ENCODE data around the gene CCRL2. TPM values are rescaled to one million over a fixed set of nuclear protein-coding genes. Genes with fewer than 3 reads are reported as not detected.
"Not testable (repeated sequence)": the region's sequence is repeated elsewhere in the genome, so short reads cannot be mapped to it uniquely, and the experiment has no call there.

Gene CCRL2
- total RNA-seq, 1 donor from 2014 or later = 3.5 TPM

- intact Hi-C loops (cut with micrococcal nuclease) = no loop called here
Measured at GRCh38 chr3:46401579-46401978, 5.5 kb upstream of the CCRL2 start.

DNA sequence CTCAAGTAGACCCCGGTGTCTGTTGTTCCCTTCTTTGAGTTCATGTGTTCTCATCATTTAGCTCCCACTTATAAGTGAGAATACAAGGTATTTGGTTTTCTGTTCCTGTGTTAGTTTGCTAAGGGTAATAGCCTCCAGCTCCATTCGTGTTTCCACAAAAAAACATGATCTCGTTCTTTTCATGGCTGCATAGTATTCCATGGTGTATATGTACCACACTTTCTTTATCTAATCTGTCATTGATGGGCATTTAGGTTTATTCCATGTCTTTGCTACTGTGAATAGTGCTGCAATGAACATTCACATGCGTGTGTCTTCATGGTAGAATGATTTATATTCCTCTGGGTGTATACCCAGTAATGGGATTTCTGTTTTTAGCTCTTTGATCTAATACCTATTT lies 4.2 kb upstream of the CCRL2 start:
- intact Hi-C loops (cut with micrococcal nuclease) = not testable (repeated sequence)

DNA sequence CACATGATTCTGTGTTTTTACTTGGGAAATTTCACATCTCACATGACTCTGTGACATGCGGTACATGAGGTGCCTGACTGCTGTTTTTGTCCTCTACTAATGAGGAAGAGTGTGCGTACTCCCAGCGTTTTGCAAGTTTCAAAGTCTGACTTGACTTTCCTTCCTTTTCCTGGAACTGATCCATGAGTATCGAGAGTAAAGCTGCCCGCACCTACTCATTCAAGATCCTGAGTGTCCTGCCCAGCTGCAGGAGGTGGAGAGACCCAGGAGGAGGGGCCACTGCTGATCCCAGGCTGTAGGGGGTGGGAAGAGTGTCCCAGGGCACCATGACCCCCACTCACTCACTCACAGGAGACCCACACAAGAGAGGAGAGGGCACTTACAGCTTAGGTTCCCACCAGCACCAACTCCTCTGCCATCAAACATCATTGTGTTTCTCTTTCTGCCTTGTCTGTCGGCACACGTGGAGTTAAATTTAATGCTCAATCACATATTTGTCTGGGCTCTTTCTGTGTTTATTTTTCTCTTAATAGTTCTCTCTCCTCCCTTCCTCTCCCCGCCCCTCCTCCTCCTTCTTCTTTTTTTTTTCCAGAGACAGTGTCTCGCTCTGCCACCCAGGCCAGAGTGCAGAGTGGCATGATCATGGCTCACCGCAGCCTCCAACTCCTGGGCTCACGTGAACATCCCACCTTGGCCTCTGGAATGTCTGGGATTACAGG lies 1.6 kb upstream of the CCRL2 start:
- intact Hi-C loops (cut with micrococcal nuclease) = loop anchor here (5.0 kb wide), 1 partner anchor 37 kb away; no protein-coding TSS in a partner anchor

DNA sequence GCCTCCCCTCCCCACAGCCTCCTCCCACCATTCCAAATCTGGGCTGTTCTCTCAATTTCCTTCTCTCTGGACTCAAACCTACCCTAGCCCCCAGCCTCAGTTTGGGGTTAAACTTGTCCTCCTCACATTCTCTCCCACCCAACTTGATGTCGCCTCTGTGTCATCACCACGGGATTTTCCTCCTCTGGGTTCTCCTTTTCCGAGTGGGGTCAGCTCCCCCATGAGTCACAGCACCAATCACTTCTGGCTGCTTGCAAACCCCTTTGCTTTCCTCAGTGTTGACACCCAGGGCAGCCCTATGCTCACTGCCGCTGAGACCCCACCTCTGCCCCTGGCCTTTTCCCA lies 644 bp upstream of the CCRL2 start:
- intact Hi-C loops (cut with micrococcal nuclease) = loop anchor here (5.0 kb wide), 1 partner anchor 36 kb away; no protein-coding TSS in a partner anchor

- intact Hi-C loops (cut with micrococcal nuclease) = loop anchor here (5.0 kb wide), 1 partner anchor 34 kb away; no protein-coding TSS in a partner anchor
Measured at GRCh38 chr3:46407970-46408369, 911 bp downstream of the CCRL2 start.

DNA sequence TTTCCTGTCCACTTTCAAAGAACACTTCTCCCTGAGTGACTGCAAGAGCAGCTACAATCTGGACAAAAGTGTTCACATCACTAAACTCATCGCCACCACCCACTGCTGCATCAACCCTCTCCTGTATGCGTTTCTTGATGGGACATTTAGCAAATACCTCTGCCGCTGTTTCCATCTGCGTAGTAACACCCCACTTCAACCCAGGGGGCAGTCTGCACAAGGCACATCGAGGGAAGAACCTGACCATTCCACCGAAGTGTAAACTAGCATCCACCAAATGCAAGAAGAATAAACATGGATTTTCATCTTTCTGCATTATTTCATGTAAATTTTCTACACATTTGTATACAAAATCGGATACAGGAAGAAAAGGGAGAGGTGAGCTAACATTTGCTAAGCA lies 1.8 kb downstream of the CCRL2 start:
- intact Hi-C loops (cut with micrococcal nuclease) = loop anchor here (5.0 kb wide), 1 partner anchor 33 kb away; no protein-coding TSS in a partner anchor

- intact Hi-C loops (cut with micrococcal nuclease) = loop anchor here (5.0 kb wide), 1 partner anchor 32 kb away; no protein-coding TSS in a partner anchor
Measured at GRCh38 chr3:46409739-46410489, 2.9 kb downstream of the CCRL2 start.

DNA sequence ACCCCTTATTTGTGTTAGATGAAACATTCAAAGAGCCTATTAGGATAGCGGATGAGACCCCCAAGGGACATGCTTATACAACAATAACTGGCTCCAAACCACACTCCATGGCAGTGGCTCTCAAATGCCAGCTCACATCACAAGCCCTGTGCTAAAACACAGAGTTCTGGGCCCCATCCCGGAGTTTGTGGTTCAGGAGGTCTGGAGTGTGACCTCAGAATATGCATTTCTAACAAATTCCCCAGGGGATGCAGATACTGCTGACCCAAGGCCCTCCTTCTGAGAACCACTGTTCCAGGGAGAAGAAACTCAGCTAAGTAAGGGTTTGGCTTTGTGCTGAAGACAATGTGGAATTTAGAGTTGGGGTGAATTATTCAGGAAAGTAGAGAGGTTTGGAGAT lies 3.6 kb downstream of the CCRL2 start:
- intact Hi-C loops (cut with micrococcal nuclease) = no loop called here

- intact Hi-C loops (cut with micrococcal nuclease) = no loop called here
Measured at GRCh38 chr3:46411271-46411670, 4.2 kb downstream of the CCRL2 start.

- intact Hi-C loops (cut with micrococcal nuclease) = no loop called here
Measured at GRCh38 chr3:46412786-46413298, 5.8 kb downstream of the CCRL2 start.

- intact Hi-C loops (cut with micrococcal nuclease) = no loop called here
Measured at GRCh38 chr3:46413951-46414350, 6.9 kb downstream of the CCRL2 start.

GRCh38 chr3:46414739-46415138 lies 7.7 kb downstream of the CCRL2 start:
- intact Hi-C loops (cut with micrococcal nuclease) = no loop called here

GRCh38 chr3:46416125-46416810 lies 9.2 kb downstream of the CCRL2 start:
- intact Hi-C loops (cut with micrococcal nuclease) = no loop called here

GRCh38 chr3:46416811-46417510 lies 9.9 kb downstream of the CCRL2 start:
- intact Hi-C loops (cut with micrococcal nuclease) = no loop called here

DNA sequence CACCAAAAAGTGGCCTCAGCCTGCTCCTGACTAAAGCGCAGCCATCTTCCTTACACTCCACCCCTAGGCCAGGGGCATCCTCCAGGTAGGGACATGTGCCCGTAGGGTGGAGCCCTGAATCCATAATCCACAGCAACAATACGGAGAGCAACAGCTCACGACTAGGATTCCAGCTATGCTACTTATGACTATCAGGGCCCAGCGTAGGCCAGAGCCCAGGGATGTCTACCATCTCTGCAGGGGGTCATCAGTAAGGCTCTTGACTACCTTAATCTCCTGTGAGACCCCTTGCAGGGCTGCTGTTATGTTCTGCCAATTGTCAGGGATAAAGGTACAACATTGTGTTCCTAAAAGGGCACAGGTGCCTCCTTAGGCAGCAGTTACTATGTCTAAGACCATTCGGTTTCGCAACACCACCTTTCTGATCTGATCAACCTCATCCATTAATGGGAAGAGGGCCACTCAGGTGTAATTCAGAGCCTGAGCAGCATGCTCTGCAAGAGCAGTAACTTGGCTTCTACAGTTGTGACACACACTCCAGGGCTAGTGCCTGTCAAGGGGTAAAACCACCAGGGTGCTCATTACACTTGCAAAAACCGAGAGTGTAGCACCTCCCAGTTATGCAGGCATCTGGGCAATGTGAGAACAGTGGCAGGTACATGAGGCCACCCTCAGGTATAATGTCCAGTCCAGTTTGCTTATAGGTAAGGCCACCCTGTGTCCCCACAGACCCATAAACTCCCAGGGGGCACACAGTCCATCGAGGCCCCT lies 11.0 kb downstream of the CCRL2 start:
- intact Hi-C loops (cut with micrococcal nuclease) = no loop called here

DNA sequence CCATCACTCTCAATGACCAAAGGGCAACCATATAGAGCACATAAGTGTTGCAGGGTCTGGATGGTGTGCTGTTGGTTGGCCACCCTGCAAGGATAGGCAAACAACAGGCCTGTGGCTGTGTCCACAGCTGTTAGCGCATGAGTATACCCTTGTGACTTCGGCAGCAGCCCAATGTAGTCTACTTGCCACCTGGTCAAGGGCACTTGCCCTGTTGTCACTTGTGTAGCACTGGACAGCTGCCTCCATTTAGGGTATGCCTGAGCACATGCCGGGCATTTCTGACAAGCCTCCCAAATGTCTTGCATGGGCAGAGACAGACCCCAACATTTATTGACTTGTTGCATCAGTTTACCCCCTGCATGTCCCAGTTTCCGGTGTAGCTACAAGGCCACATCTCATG lies 12.8 kb downstream of the CCRL2 start:
- intact Hi-C loops (cut with micrococcal nuclease) = no loop called here

- intact Hi-C loops (cut with micrococcal nuclease) = no loop called here
Measured at GRCh38 chr3:46420931-46421330, 13.9 kb downstream of the CCRL2 start.

GRCh38 chr3:46422617-46423016 lies 15.6 kb downstream of the CCRL2 start:
- intact Hi-C loops (cut with micrococcal nuclease) = no loop called here

DNA sequence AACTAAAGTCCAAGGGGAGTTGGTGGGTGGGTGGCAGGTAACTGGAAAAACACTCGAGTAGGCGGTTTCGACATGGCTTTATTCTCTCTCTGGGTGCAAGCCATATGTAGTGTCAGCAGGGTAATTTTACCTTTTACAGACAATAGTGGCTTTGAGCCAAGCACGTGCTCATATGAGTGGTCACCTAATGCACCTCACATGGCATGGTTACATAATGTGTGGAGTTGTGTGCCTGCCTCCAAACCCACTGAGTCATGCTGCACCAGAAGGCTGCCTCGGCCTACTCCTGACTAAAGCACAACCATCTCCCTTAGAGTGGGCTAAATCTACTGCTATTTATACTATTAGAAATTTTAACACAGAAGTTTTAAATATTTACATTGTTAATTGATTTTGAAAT lies 16.5 kb downstream of the CCRL2 start:
- intact Hi-C loops (cut with micrococcal nuclease) = no loop called here

DNA sequence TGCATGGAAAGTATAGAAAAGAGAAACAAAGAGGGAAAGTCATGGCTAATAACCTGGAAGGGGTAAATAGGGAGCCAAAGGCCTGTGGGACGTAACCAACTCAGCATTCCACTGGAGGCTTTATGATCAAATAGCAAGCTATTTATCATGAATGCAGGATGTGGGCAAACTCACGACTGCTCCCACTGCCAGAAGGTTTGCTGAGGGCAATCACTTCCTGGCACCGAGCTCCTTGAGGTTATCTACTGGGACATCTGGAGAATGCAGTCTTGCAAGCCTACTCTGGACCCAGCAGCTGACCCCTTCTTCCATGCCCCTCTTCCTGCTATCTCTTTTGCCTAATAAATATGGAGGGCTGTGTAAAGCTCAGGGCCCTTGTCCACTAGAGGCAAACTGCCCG lies 19.4 kb downstream of the CCRL2 start:
- intact Hi-C loops (cut with micrococcal nuclease) = not testable (repeated sequence)
